D721Med (cell line): ENCODE results near the gene PBRM1.

Source experiments
- DNase-seq: peaks from one replicate; pipeline ENCODE4 v3.0.0; 2011; ENCODE audit warnings: low spot score; ENCODE audit not compliant: insufficient read length
- FAIRE-seq: peaks from 2 replicates; lab custom pipeline; 2011; peaks lifted over from hg19 to GRCh38; lab: Jason Lieb, UNC
- TF ChIP-seq, protein P1 (sequence below): IDR thresholded peaks from 2 replicates; pipeline ENCODE4 v1.5.1; 2012; ENCODE audit warnings: mild to moderate bottlenecking, control low read depth; ENCODE audit not compliant: insufficient read depth; ENCODE audit errors: missing control alignments

The PBRM1 gene

DNA sequence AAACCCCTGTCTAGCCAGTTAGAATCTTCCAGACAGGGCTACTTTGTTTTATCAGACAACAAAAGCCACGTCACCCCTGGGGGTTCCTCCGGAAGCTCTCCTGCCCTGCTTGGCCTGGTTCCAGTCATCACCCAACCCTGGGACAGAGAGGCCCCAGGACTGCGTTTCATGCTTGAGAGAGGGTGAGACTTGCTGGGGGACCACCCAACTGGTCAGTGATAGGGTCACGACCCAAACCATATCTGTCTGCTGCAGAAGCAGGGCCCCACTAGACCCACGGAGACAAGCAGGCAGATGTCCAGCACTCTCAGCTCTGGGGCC is 153.2 kb downstream of the PBRM1 start:
- TF ChIP-seq, protein P1, sequence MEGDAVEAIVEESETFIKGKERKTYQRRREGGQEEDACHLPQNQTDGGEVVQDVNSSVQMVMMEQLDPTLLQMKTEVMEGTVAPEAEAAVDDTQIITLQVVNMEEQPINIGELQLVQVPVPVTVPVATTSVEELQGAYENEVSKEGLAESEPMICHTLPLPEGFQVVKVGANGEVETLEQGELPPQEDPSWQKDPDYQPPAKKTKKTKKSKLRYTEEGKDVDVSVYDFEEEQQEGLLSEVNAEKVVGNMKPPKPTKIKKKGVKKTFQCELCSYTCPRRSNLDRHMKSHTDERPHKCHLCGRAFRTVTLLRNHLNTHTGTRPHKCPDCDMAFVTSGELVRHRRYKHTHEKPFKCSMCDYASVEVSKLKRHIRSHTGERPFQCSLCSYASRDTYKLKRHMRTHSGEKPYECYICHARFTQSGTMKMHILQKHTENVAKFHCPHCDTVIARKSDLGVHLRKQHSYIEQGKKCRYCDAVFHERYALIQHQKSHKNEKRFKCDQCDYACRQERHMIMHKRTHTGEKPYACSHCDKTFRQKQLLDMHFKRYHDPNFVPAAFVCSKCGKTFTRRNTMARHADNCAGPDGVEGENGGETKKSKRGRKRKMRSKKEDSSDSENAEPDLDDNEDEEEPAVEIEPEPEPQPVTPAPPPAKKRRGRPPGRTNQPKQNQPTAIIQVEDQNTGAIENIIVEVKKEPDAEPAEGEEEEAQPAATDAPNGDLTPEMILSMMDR = no peak
- DNase-seq = peak; percentile 15
- no peak for FAIRE-seq

DNA sequence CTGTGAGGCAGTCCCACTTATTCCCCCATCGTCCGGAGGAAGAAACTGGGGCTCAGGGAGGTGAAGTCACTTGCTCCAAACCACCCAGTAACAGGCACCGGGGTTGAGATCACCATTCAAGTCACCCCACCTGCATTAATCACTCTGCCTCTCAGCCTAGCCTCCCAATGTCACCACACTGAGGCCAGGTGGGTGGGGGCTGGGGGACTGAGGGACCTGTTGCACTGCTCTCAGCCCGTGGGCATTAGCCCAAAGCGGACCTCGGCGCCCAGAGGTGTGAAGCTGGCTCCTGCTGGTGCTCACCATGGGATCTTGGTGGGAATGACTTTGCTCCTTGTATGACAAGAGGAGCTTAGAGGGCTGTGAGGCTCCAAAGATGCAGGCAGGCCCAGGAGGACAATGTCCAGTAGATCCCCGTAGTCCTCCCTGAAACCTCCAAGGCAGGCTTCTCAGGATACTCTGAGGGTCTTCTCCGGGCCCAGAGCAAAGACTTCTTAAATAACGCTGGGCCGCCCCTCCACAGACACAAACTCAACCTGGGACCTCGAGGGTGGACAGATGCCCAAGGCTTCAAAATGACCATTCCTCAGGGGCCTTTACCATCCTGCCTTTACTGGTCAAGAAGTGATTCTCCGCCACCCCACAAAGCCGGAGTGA is 153.7 kb downstream of the PBRM1 start:
- TF ChIP-seq, protein P1 = no peak
- no peak for FAIRE-seq
- no peak for DNase-seq

DNA sequence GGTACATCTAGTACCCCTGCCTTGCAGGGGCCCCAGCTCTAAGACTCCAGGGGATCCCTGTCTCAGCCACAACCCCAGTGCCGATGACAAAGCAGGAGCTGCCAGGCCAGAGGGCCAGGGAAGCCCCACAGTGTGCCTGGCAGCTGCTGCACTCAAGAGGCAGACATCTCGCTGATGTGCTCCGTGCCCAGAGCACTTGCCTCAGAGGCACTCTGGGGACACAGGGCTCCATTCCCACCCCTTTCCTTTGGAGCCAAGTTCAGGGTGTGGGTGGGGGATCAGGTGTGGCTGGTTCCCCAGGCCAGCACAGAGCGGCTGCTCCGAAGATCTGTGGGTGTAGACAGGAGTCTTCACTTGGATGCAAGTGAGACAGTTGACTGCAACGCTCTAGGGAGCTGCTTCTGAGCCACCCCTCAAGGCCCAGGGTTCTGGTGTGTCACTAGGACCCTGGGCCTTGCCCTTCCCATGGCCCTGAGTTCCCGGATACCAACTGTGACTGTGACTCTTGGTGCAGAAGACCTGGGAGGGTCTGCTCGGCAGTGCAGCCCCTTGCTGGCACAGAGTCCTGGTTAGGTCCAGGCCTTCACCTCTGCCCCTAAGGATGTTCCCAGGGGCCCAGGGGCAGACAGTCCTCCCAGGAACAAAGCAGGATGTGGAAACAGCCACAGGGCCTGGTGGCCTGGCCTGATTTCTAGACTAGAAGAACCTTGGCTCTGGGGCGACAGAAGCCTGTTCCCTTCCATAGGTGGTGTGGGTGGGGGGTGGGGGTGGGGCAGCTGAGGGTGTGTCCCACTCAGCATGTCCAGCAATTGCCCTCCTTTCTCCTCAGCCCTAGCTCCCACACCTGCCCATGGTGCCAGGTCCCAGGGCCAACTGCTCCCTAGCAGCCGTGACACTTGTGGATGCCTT is 154.5 kb downstream of the PBRM1 start:
- TF ChIP-seq, protein P1 = no peak
- FAIRE-seq (no peak), DNase-seq (peak; percentile 12)

DNA sequence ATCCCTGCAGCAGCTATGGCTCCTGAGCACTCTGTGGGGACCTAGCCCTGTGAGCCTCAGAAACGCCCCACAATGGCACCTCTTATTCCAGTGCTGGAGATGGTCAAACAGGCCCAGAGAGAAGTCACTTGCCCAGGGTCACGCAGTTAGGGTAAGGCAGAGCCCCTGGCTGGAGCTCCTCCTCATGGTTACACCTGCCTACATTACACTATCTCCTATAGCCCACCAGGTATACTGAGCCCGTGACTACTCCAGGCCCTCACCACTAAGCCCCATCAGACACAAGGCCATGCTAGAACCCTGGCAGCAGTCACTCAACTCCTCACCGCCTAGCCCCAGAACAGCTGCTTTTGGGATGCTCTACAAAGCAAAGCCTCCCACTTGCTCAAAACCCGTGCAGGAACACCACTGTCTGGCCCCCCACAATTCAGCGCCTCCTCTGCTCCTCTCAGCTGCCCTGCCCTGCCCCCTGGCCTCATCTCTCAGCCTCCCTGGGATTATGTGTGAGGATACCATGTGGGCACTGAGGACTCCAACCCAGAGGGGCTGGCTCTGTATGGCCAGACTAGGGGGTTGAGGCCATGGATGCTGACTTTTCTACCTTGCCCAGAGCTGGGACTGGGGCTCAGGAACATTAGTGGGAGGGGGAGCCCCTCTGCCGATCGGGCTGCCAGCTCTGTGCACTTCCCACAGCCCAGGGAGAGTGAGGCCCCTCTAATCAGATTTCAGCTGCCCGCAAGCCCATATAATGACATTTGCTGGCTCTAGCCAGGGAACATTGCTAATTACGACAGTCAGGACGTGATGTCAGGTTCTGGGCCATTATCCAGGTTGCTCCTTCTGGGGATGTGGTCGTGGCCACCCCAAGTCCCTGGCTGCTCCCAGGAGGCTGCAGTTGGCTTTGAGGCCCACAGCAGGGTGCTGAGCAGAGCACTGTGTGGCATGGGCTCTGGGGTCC is 156.1 kb downstream of the PBRM1 start:
- DNase-seq (no peak), FAIRE-seq (no peak)
- TF ChIP-seq, protein P1 = no peak

DNA sequence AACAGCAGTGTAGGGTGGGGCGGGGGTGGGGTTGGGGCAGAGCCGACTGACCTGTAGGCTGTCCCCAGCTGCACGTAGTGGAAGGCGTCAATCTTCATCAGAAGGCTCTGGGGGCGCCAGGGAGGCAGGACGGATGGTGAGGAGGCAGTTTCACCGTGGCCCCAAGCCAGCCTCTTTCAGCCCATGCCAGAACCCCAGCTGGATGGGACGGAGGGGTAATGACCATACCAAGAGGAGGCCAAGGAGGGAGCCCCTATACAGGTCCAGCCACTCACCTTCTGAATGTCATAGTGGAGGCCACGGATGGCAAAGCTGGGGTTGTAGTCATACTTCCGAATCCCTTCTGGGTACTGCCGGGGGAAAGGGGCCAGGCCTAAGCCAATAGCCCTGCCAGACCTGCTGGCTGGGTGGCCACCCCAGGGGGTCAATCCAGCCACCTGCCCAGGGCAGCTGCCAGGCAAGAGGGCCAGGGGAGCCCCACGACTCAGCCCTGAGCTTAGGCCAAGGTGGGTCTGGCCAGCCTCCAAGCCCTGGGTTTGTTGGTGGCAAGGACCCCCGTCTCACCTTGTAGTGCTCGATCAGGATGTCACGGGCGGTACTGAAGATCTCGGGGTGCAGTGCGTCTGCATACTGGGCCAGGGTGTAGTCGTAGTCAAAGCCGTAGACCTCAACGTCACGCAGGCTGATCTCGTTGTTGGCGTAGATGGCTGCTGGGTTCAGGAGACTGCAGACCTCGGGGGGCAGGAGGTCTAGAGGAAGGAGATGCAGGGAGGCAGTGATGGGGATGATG is 156.9 kb downstream of the PBRM1 start:
- FAIRE-seq (no peak), DNase-seq (no peak)
- TF ChIP-seq, protein P1 = no peak
